A549 (cell line): ENCODE results near the gene SPIRE2.

Source experiments
- CHD4 ChIP-seq: fragments of 200-600 bp; sonication (generic); IDR thresholded peaks from 2 replicates; pipeline ENCODE4 v1.6.1; 2016; ENCODE audit warnings: antibody characterized with exemption, mild to moderate bottlenecking, borderline replicate concordance
- CTCF ChIP-seq: fragments of >200 bp; sonication (Bioruptor Twin); formaldehyde crosslinking; IDR thresholded peaks from 3 replicates; pipeline ENCODE4 v1.5.1; 2016
- E2F6 ChIP-seq: IDR thresholded peaks from 2 replicates; pipeline ENCODE4 v1.6.1; 2012; ENCODE audit warnings: low read depth, borderline replicate concordance
- ESRRA ChIP-seq: fragments of 150-350 bp; IDR thresholded peaks from 2 replicates; pipeline ENCODE4 v1.6.1; 2014; ENCODE audit warnings: mild to moderate bottlenecking, low read length, borderline replicate concordance
- KDM1A ChIP-seq: fragments of 200-600 bp; sonication (generic); IDR thresholded peaks from 2 replicates; pipeline ENCODE4 v1.6.1; 2016; ENCODE audit warnings: low read depth, mild to moderate bottlenecking
- NR3C1 ChIP-seq: fragments of >200 bp; sonication (Bioruptor Twin); formaldehyde crosslinking; IDR thresholded peaks from 3 replicates; pipeline ENCODE4 v1.6.1; 2017
- POLR2A ChIP-seq: IDR thresholded peaks from 2 replicates; pipeline ENCODE4 v1.6.1; 2012; ENCODE audit warnings: mild to moderate bottlenecking, low read length
- ZC3H11A ChIP-seq: fragments of 450-650 bp; IDR thresholded peaks from 2 replicates; pipeline ENCODE4 v1.6.1; 2014; ENCODE audit warnings: antibody characterized with exemption, mild to moderate bottlenecking

GRCh38 chr16:89906140-89907025, 78.1 kb downstream of the SPIRE2 start:
- TF ChIP-seq CTCF (no peak), NR3C1 (no peak), ESRRA (no peak), CHD4 (no peak), POLR2A (no peak), ZC3H11A (no peak), KDM1A (no peak), E2F6 (no peak)
